ENCODE results near the gene CD7.
A peak's percentile ranks its signal among the peaks of the same experiment; 100 is the strongest.
"Not testable (repeated sequence)": the region's sequence is repeated elsewhere in the genome, so short reads cannot be mapped to it uniquely, and the experiment has no call there.

The CD7 gene

DNA sequence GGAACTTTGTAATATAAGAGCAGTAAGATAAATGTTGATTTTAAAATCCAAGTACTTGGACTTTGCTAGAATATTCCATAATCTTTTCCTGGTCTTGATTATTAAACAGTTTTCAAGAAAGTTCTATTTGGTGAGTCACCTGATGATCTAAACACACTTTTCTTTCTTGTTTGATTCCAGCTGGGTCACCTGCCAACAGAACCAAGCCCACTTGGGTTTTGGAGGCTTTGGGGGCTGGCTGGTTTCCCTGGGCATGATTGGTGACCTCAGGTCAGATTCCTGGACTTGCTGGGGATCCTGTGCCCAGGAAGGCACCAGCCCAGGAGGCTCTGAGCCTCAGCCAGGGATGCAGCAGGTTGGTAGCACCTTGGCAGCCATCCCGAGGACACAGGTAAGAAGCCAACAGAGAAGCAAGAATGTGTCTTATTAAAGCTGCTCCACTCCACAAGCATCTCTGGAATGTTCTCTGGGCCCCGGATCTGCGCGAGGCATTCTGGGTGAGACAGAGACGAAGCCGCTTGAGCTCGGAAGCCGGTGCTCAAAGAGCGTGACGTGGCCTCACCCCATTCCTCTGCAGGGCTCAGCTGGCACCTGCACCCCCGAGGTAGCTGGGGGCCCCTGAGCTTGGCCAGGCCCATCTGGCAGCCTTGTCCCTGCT is 38.5 kb upstream of the CD7 start:
- no peak for FAIRE-seq
- no peak for DNase-seq (ENCODE audit: insufficient read length, low spot score)
- TF ChIP-seq SPI1 (IDR thresholded peaks at IDR 0.05; ENCODE audit: low read depth, low read length) (no peak), PAX5 (IDR thresholded peaks at IDR 0.05; ENCODE audit: insufficient read depth, low read length, severe bottlenecking) (no peak), POU2F2 (IDR thresholded peaks at IDR 0.05; ENCODE audit: low read depth, low read length) (no peak), POLR2AphosphoS5 (IDR thresholded peaks at IDR 0.05; ENCODE audit: low read depth, low read length) (no peak), POLR2A (IDR thresholded peaks at IDR 0.05; ENCODE audit: low read depth, low read length) (no peak), TAF1 (IDR thresholded peaks at IDR 0.05; ENCODE audit: low read depth, low read length) (no peak)

DNA sequence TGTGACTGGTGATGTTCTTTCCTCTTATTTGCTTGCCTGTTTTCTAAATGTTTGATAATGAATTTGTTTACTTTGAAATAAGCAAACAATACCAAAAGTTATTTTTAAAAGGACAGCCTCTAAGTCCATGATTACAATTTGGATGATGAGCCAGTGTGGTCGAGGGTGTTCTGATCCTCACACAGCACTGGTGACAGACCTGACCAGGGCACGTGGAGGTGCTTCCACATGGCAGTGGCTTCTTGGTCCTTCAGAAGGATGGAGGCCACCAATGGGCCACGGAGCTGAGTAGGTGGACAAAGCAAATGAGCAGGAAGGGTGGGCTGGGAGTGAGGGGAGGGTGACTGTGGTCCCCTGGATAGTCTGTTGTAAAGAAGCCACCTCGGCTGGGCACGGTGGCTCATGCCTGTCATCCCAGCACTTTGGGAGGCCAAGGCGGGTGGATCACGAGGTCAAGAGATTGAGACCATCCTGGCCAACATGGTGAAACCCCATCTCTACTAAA is 37.4 kb upstream of the CD7 start:
- no peak for FAIRE-seq
- DNase-seq (ENCODE audit: insufficient read length, low spot score) = no peak
- TF ChIP-seq POLR2AphosphoS5 (IDR thresholded peaks at IDR 0.05; ENCODE audit: low read depth, low read length) (no peak), TAF1 (IDR thresholded peaks at IDR 0.05; ENCODE audit: low read depth, low read length) (no peak), SPI1 (IDR thresholded peaks at IDR 0.05; ENCODE audit: low read depth, low read length) (no peak), POU2F2 (IDR thresholded peaks at IDR 0.05; ENCODE audit: low read depth, low read length) (no peak), PAX5 (IDR thresholded peaks at IDR 0.05; ENCODE audit: insufficient read depth, low read length, severe bottlenecking) (no peak), POLR2A (IDR thresholded peaks at IDR 0.05; ENCODE audit: low read depth, low read length) (no peak)

DNA sequence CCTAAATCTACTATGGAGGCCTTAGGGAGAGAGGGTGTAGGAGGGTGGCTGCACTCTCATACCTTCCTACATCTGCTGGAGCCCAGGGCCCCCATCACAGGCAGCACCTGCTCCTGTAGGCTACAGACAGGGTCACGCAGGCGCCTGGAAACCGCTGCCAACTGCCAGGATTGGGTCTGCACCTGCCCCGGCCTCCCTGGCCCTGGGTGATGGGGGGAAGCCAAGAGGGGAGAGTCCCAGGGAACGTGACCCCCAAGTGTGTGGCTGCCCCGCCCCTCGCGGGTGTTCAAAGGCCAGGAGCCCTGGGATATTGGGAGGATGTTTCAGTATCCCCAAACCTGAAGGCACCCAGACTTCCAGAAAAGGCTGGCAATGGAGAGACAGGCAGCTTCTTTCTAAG is 36.1 kb upstream of the CD7 start:
- DNase-seq (ENCODE audit: insufficient read length, low spot score) (no peak), FAIRE-seq (no peak)
- no peak for TF ChIP-seq POLR2AphosphoS5 (IDR thresholded peaks at IDR 0.05; ENCODE audit: low read depth, low read length)
- no peak for TF ChIP-seq PAX5 (IDR thresholded peaks at IDR 0.05; ENCODE audit: insufficient read depth, low read length, severe bottlenecking)
- TF ChIP-seq SPI1 (IDR thresholded peaks at IDR 0.05; ENCODE audit: low read depth, low read length) = no peak
- TF ChIP-seq TAF1 (IDR thresholded peaks at IDR 0.05; ENCODE audit: low read depth, low read length) = no peak

DNA sequence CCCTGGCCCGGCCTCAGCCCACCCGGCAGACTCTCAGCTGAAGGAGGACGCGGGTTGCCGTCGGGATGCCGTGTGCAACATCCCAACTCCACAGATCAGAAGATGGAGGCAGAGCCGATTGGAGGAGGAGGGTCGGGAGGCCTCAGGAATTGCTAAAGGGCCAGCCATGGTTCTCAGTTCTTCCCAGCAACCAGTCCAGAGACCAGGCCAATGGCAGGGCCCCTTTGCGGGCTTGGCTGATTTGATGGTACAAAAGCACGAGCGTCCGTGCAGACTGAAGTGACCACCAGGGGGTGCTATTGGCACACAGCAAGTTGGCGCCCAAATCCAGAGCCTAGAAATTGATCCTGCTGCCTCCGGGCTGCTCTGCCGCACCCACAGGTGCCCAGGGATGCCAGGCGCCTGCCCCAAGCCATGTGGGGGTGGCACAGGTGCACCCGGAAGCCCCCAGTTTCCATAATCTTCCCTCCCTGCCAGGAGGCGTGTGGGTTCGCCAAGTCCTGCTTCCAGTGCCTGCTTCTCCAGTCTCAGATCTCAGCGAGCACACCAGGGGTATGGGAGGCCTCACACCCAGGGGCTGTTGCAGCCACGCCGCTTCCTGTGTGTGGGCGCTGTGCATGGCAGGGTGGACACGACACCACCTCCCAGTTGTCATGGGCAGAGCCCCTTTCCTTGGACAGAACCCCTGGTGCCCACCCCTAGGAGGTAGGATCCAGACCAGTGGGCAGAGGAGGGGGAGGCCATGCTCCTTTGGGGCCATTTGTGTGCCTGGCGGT is 34.5 kb upstream of the CD7 start:
- peak; percentile 82 for FAIRE-seq

DNA sequence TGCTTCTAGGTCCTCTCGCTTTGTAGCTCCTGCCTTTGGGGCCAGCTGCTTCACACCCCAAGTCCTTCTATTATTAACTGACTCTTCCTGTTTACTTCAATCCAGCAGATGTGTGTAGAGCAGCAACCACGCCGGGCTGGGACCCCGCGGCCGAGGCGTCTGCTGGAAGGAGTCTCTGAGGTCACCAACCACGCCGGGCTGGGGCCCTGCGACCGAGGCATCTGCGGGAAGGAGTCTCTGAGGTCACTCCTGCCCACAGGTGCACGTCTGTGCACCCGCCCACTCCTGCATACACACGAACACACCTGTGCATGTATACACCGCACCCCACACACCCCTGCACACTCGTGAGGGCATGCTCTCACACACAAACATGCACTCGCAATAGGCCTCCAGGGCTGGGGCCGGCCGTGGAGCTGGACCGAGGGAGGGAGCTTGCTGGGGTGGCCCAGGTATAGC is 33.9 kb upstream of the CD7 start:
- no peak for TF ChIP-seq POLR2AphosphoS5 (IDR thresholded peaks at IDR 0.05; ENCODE audit: low read depth, low read length)
- no peak for TF ChIP-seq SPI1 (IDR thresholded peaks at IDR 0.05; ENCODE audit: low read depth, low read length)
- TF ChIP-seq TAF1 (IDR thresholded peaks at IDR 0.05; ENCODE audit: low read depth, low read length) = no peak
- TF ChIP-seq POLR2A (IDR thresholded peaks at IDR 0.05; ENCODE audit: low read depth, low read length) = no peak
- no peak for TF ChIP-seq PAX5 (IDR thresholded peaks at IDR 0.05; ENCODE audit: insufficient read depth, low read length, severe bottlenecking)
- no peak for TF ChIP-seq POU2F2 (IDR thresholded peaks at IDR 0.05; ENCODE audit: low read depth, low read length)
- FAIRE-seq (peak; percentile 67), DNase-seq (ENCODE audit: insufficient read length, low spot score) (no peak)

More for the DNA sequence above, 34.5 kb upstream of the CD7 start:
- peak; percentile 88 for DNase-seq (ENCODE audit: insufficient read length, low spot score)
- no peak for TF ChIP-seq SPI1 (IDR thresholded peaks at IDR 0.05; ENCODE audit: low read depth, low read length)
- TF ChIP-seq POU2F2 (IDR thresholded peaks at IDR 0.05; ENCODE audit: low read depth, low read length) = peak; percentile 47; the same call in 1 of the 2 replicates

DNA sequence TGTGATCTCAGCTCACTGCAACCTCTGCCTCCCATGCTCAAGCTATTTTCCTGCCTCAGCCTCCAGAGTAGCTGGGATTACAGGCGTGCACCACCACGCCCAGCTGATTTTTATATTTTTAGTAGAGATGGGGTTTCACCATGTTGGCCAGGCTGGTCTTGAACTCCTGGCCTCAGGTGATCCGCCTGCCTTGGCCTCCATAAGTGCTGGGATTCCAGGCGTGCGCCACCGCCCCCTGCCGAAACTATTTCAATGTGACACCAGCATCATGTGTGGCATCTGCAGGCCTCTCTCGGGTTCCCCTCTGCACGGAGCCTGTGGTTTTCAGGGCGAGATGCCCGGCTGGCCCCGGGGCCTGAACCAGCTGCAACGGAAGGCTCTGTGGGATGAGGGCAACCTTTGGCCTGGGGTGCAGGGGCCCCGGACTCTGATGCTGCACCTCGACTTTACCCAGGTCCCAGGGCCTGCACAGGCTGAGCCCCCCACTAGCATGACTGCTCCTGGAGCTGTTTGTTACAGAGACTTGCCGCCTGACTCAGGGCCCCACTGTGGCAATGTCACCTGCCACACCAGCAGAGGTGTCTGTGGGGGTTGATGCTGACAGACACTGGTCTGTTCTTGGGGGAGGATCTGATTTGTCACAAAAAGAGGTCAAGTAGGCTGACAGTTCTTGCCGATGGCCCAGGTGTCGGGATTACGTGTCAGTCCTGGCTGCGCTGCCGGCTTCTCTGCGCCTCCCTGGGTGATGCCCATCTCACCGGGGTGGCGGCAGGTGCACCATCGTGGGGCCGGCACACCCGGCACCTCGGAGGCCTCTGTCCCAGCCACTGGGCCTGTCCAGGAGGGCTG is 33.0 kb upstream of the CD7 start:
- DNase-seq (ENCODE audit: insufficient read length, low spot score) = no peak
- TF ChIP-seq TAF1 (IDR thresholded peaks at IDR 0.05; ENCODE audit: low read depth, low read length) = no peak
- no peak for TF ChIP-seq PAX5 (IDR thresholded peaks at IDR 0.05; ENCODE audit: insufficient read depth, low read length, severe bottlenecking)
- TF ChIP-seq POLR2AphosphoS5 (IDR thresholded peaks at IDR 0.05; ENCODE audit: low read depth, low read length) = no peak
- no peak for TF ChIP-seq POU2F2 (IDR thresholded peaks at IDR 0.05; ENCODE audit: low read depth, low read length)
- TF ChIP-seq POLR2A (IDR thresholded peaks at IDR 0.05; ENCODE audit: low read depth, low read length) = no peak
- no peak for TF ChIP-seq SPI1 (IDR thresholded peaks at IDR 0.05; ENCODE audit: low read depth, low read length)
- no peak for FAIRE-seq

DNA sequence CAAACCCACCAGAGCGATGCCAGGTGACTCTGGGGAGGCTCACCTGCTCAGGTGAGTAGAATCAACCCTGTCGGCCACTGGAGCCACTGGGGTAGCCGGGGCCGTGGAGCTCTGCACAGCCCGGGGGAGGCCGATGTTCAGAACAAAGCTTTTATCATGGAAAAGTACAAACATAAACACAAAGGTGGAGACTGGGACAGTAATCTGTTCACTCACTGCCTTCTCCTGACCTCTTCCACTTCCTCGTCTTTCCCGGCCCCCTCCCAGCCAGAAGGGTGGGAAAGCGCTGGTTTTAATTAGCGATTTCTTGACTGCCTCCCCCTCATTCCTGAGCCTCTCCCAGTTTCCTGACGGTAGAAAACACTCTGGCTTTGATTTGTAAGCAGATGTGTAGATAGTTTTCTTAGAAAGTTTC is 31.9 kb upstream of the CD7 start:
- DNase-seq (ENCODE audit: insufficient read length, low spot score) (no peak), FAIRE-seq (no peak)
- TF ChIP-seq PAX5 (IDR thresholded peaks at IDR 0.05; ENCODE audit: insufficient read depth, low read length, severe bottlenecking) (no peak), POU2F2 (IDR thresholded peaks at IDR 0.05; ENCODE audit: low read depth, low read length) (no peak), TAF1 (IDR thresholded peaks at IDR 0.05; ENCODE audit: low read depth, low read length) (no peak), SPI1 (IDR thresholded peaks at IDR 0.05; ENCODE audit: low read depth, low read length) (no peak), POLR2A (IDR thresholded peaks at IDR 0.05; ENCODE audit: low read depth, low read length) (no peak), POLR2AphosphoS5 (IDR thresholded peaks at IDR 0.05; ENCODE audit: low read depth, low read length) (no peak)

DNA sequence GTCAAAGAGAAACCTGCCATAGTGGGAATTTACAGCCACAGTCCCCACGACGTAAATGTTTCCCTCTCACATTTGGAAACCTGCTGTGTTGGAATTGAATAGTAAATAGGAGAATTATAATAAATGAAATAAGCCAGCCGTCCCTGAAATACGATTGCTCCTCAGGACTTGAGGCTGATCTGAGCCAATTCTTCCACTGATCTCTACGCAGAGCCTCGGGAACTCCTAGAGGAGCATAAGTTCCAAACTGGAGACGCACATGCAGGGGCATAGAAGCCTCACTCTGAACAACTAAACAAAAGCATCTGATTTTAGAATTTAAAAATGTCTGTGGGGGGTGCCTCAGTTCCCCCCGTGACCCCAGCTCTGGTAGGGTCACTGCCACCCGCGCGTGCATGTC is 31.5 kb upstream of the CD7 start:
- FAIRE-seq (no peak), DNase-seq (ENCODE audit: insufficient read length, low spot score) (no peak)
- TF ChIP-seq POLR2A (IDR thresholded peaks at IDR 0.05; ENCODE audit: low read depth, low read length) = no peak
- TF ChIP-seq PAX5 (IDR thresholded peaks at IDR 0.05; ENCODE audit: insufficient read depth, low read length, severe bottlenecking) = no peak
- no peak for TF ChIP-seq TAF1 (IDR thresholded peaks at IDR 0.05; ENCODE audit: low read depth, low read length)
- no peak for TF ChIP-seq SPI1 (IDR thresholded peaks at IDR 0.05; ENCODE audit: low read depth, low read length)
- no peak for TF ChIP-seq POLR2AphosphoS5 (IDR thresholded peaks at IDR 0.05; ENCODE audit: low read depth, low read length)
- no peak for TF ChIP-seq POU2F2 (IDR thresholded peaks at IDR 0.05; ENCODE audit: low read depth, low read length)

DNA sequence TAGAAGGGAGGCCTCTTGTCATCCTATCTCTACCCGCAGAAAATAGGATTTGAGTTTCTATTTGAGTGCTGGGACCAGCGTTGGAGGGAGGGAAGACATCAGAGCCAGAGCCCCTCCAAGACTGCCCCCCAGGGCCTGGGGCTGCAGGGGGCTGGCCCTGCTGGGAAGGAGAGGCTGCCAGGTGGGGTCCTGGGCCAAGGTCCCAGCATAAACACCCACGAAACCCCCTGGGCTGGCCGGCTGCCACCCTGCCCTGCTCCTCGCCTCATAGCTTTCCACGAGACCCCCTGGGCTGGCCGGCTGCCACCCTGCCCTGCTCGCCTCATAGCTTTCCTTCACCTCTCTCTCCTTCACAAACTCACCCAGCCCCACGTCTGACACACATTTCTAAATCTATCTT is 31.0 kb upstream of the CD7 start:
- DNase-seq (ENCODE audit: insufficient read length, low spot score) (no peak), FAIRE-seq (no peak)
- TF ChIP-seq POLR2AphosphoS5 (IDR thresholded peaks at IDR 0.05; ENCODE audit: low read depth, low read length) = no peak
- TF ChIP-seq POLR2A (IDR thresholded peaks at IDR 0.05; ENCODE audit: low read depth, low read length) = no peak
- TF ChIP-seq PAX5 (IDR thresholded peaks at IDR 0.05; ENCODE audit: insufficient read depth, low read length, severe bottlenecking) = no peak
- TF ChIP-seq TAF1 (IDR thresholded peaks at IDR 0.05; ENCODE audit: low read depth, low read length) = no peak
- no peak for TF ChIP-seq POU2F2 (IDR thresholded peaks at IDR 0.05; ENCODE audit: low read depth, low read length)
- no peak for TF ChIP-seq SPI1 (IDR thresholded peaks at IDR 0.05; ENCODE audit: low read depth, low read length)

DNA sequence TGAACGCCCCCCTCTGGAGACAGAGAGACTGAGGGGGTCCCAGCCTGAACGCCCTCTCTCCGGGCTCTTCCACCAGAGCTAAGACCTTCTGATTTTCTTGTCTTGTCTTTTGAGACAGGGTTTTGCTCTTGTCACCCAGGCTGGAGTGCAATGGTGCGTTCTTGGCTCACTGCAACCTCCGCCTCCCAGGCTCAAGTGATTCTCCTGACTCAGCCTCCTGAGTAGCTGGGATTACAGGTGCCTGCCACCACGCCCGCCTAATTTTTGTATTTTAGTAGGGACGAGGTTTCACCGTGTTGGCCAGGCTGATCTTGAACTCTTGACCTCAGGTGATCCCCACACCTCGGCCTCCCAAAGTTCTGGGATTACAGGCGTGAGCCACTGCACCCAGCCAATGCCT is 30.6 kb upstream of the CD7 start:
- DNase-seq (ENCODE audit: insufficient read length, low spot score); FAIRE-seq: not testable (repeated sequence)

All from GM12891 (cell line).